ENCODE measurements around the gene SELENOV.

Gene SELENOV

GRCh38 chr19:39494661-39495060, 20.3 kb upstream of the SELENOV start:
- DNase-seq (ENCODE audit: low read depth) = no peak

GRCh38 chr19:39496063-39496462, 18.9 kb upstream of the SELENOV start:
- no peak for DNase-seq (ENCODE audit: low read depth)

GRCh38 chr19:39497701-39497995, 17.3 kb upstream of the SELENOV start:
- DNase-seq (ENCODE audit: low read depth) = no peak

- DNase-seq (ENCODE audit: low read depth) = no peak
Observed at GRCh38 chr19:39497996-39498797, 16.7 kb upstream of the SELENOV start.

- DNase-seq (ENCODE audit: low read depth) = no peak
Observed at GRCh38 chr19:39498798-39499642, 15.9 kb upstream of the SELENOV start, which contains the start of gene DLL3. TSS of gene DLL3 (plus strand) at chr19:39498947. CDS start at chr19:39498975, 28 bp downstream.

- no peak for DNase-seq (ENCODE audit: low read depth)
Observed at GRCh38 chr19:39499932-39500331, 15.0 kb upstream of the SELENOV start.

GRCh38 chr19:39500543-39500942, 14.4 kb upstream of the SELENOV start:
- DNase-seq (ENCODE audit: low read depth) = no peak

- DNase-seq (ENCODE audit: low read depth) = no peak
Observed at GRCh38 chr19:39501340-39501739, 13.6 kb upstream of the SELENOV start.

GRCh38 chr19:39502640-39503417, 12.1 kb upstream of the SELENOV start:
- DNase-seq (ENCODE audit: low read depth) = peak; percentile 71

- DNase-seq (ENCODE audit: low read depth) = no peak
Observed at GRCh38 chr19:39506598-39506943, 8.4 kb upstream of the SELENOV start.

GRCh38 chr19:39506944-39507714, 7.8 kb upstream of the SELENOV start:
- peak; percentile 34 for DNase-seq (ENCODE audit: low read depth)

GRCh38 chr19:39507715-39508364, 7.1 kb upstream of the SELENOV start:
- DNase-seq (ENCODE audit: low read depth) = no peak

- DNase-seq (ENCODE audit: low read depth) = no peak
Observed at GRCh38 chr19:39508629-39509028, 6.3 kb upstream of the SELENOV start.

- no peak for DNase-seq (ENCODE audit: low read depth)
Observed at GRCh38 chr19:39509233-39509632, 5.7 kb upstream of the SELENOV start.

- no peak for DNase-seq (ENCODE audit: low read depth)
Observed at GRCh38 chr19:39512988-39513387, 2.0 kb upstream of the SELENOV start.

- no peak for DNase-seq (ENCODE audit: low read depth)
Observed at GRCh38 chr19:39515551-39516191, 732 bp downstream of the SELENOV start.

- no peak for DNase-seq (ENCODE audit: low read depth)
Observed at GRCh38 chr19:39516270-39516669, 1.3 kb downstream of the SELENOV start.

GRCh38 chr19:39517432-39517831, 2.5 kb downstream of the SELENOV start:
- no peak for DNase-seq (ENCODE audit: low read depth)

GRCh38 chr19:39518458-39518857, 3.5 kb downstream of the SELENOV start:
- no peak for DNase-seq (ENCODE audit: low read depth)

- no peak for DNase-seq (ENCODE audit: low read depth)
Observed at GRCh38 chr19:39518975-39519374, 4.0 kb downstream of the SELENOV start.
